Measurements from ENCODE around the gene TGFA.

TGFA gene

GRCh38 chr2:70499253-70499652 is 54.4 kb downstream of the TGFA start:
- TF ChIP-seq CTCF (IDR thresholded peaks at IDR 0.05; ENCODE audit: low read depth, low read length, missing control alignments) = no peak
- no peak overlapping the region for H3K4me3 ChIP-seq (replicated peaks; ENCODE audit: low read depth, low read length)
- DNase-seq (ENCODE audit: extremely low read depth, low read depth) = no peak

GRCh38 chr2:70498528-70498927 is 55.1 kb downstream of the TGFA start:
- no peak overlapping the region for H3K4me3 ChIP-seq (replicated peaks; ENCODE audit: low read depth, low read length)
- DNase-seq (ENCODE audit: extremely low read depth, low read depth) = no peak
- no peak for TF ChIP-seq CTCF (IDR thresholded peaks at IDR 0.05; ENCODE audit: low read depth, low read length, missing control alignments)

GRCh38 chr2:70498054-70498453 is 55.6 kb downstream of the TGFA start:
- TF ChIP-seq CTCF (IDR thresholded peaks at IDR 0.05; ENCODE audit: low read depth, low read length, missing control alignments) = no peak
- DNase-seq (ENCODE audit: extremely low read depth, low read depth) = no peak

GRCh38 chr2:70496819-70497218 is 56.8 kb downstream of the TGFA start:
- no peak for TF ChIP-seq CTCF (IDR thresholded peaks at IDR 0.05; ENCODE audit: low read depth, low read length, missing control alignments)
- no peak overlapping the region for H3K4me3 ChIP-seq (replicated peaks; ENCODE audit: low read depth, low read length)
- no peak for DNase-seq (ENCODE audit: extremely low read depth, low read depth)

More at GRCh38 chr2:70498054-70498453, 55.6 kb downstream of the TGFA start:
- H3K4me3 ChIP-seq (replicated peaks; ENCODE audit: low read depth, low read length) = no peak overlapping the region

GRCh38 chr2:70494293-70494886 is 59.2 kb downstream of the TGFA start:
- H3K4me3 ChIP-seq (replicated peaks; ENCODE audit: low read depth, low read length) = no peak overlapping the region
- no peak for TF ChIP-seq CTCF (IDR thresholded peaks at IDR 0.05; ENCODE audit: low read depth, low read length, missing control alignments)
- DNase-seq (ENCODE audit: extremely low read depth, low read depth) = no peak

GRCh38 chr2:70490381-70490780 is 63.2 kb downstream of the TGFA start:
- TF ChIP-seq CTCF (IDR thresholded peaks at IDR 0.05; ENCODE audit: low read depth, low read length, missing control alignments) = no peak
- H3K4me3 ChIP-seq (replicated peaks; ENCODE audit: low read depth, low read length) = no peak overlapping the region
- DNase-seq (ENCODE audit: extremely low read depth, low read depth) = no peak

GRCh38 chr2:70489165-70489564 is 64.5 kb downstream of the TGFA start:
- no peak for TF ChIP-seq CTCF (IDR thresholded peaks at IDR 0.05; ENCODE audit: low read depth, low read length, missing control alignments)
- no peak overlapping the region for H3K4me3 ChIP-seq (replicated peaks; ENCODE audit: low read depth, low read length)
- no peak for DNase-seq (ENCODE audit: extremely low read depth, low read depth)

All from HFF-Myc (cell line).